Calu3 (cell line): Measurements from ENCODE around the gene AUH. TPM values are rescaled to one million over a fixed set of nuclear protein-coding genes. Genes with fewer than 3 reads are reported as not detected.

Source experiments
- BruUV-seq: library from RNA; stranded (reverse); fragments of 400-500 nt; replicated peaks from 2 replicates; lab custom pipeline; 2021; lab: Mats Ljungman, UMichigan
- CTCF ChIA-PET: fragments of 300-600 bp; sonication (Branson Sonifier 250); formaldehyde crosslinking; loops from one replicate; lab custom pipeline; 2022; ENCODE audit warnings: antibody characterized with exemption; lab: Charles Lee
- DNase-seq: peaks from one replicate; pipeline ENCODE4 v3.0.0; 2022
- H3K27ac Mint-ChIP-seq: one replicate; pipeline ENCODE4 v1.8.0; 2022; ENCODE audit warnings: mixed read lengths; ENCODE audit not compliant: unreplicated experiment
- H3K27me3 Mint-ChIP-seq: one replicate; pipeline ENCODE4 v1.8.0; 2022; ENCODE audit warnings: mixed read lengths; ENCODE audit not compliant: unreplicated experiment
- H3K36me3 Mint-ChIP-seq: one replicate; pipeline ENCODE4 v1.8.0; 2022; ENCODE audit warnings: mild to moderate bottlenecking, moderate library complexity, mixed read lengths; ENCODE audit not compliant: insufficient read depth, unreplicated experiment
- H3K4me1 Mint-ChIP-seq: one replicate; pipeline ENCODE4 v1.8.0; 2022; ENCODE audit warnings: mild to moderate bottlenecking, low read depth, mixed read lengths; ENCODE audit not compliant: unreplicated experiment
- H3K4me3 Mint-ChIP-seq: one replicate; pipeline ENCODE4 v1.8.0; 2022; ENCODE audit warnings: mild to moderate bottlenecking, low read depth, moderate library complexity, mixed read lengths; ENCODE audit not compliant: unreplicated experiment
- H3K9me3 Mint-ChIP-seq: one replicate; pipeline ENCODE4 v1.8.0; 2022; ENCODE audit warnings: low read depth, mixed read lengths; ENCODE audit not compliant: unreplicated experiment
- CTCF ChIP-seq: fragments of 200-600 bp; IDR thresholded peaks from one replicate; pipeline ENCODE4 v1.8.0; 2022; ENCODE audit warnings: antibody characterized with exemption; ENCODE audit not compliant: unreplicated experiment
- intact Hi-C: fragments of 100-400 bp; cut with micrococcal nuclease; formaldehyde crosslinking; loops from one replicate; pipeline ENCODE4 v1.10.0; 2022; ENCODE audit not compliant: unreplicated experiment
- total RNA-seq: library from RNA; stranded (reverse); gene quantifications from 2 replicates; pipeline ENCODE4 v1.2.3, GENCODE V29; 2022

Gene AUH
- total RNA-seq, 1 experiment from 2014 or later = 13.4 TPM

GRCh38 chr9:91208837-91209236 lies 152.9 kb downstream of the AUH start:
- CTCF ChIA-PET = interaction anchor here (1.7 kb wide), 1 partner anchor 11 kb away, joined by 8 read pairs; no protein-coding TSS in a partner anchor
- Mint-ChIP-seq H3K9me3 (no peaks in the 10 kb centered on the region), H3K4me1 (peaks cover 57% of the 10 kb centered on the region), H3K36me3 (no peaks in the 10 kb centered on the region), H3K27ac (no peak overlapping the region), H3K27me3 (no peaks in the 10 kb centered on the region), H3K4me3 (no peak overlapping the region)
- no peak for TF ChIP-seq CTCF
- no TSS peak for BruUV-seq
- intact Hi-C loops = no loop called here
- no peak for DNase-seq

- H3K36me3 Mint-ChIP-seq = no peaks in the 10 kb centered on the region
- peak overlapping the region; percentile 56 for H3K27ac Mint-ChIP-seq
- no peaks in the 10 kb centered on the region for H3K27me3 Mint-ChIP-seq
- no peaks in the 10 kb centered on the region for H3K9me3 Mint-ChIP-seq
- H3K4me3 Mint-ChIP-seq = peak overlapping the region; percentile 47
- CTCF ChIA-PET = interaction anchor here (0.7 to 1.7 kb wide), 2 partner anchors 11 to 225 kb away, joined by 3 to 8 read pairs; no protein-coding TSS in a partner anchor
- no peak for TF ChIP-seq CTCF
- H3K4me1 Mint-ChIP-seq = peaks cover 53% of the 10 kb centered on the region
- no peak for DNase-seq
- BruUV-seq = no TSS peak
- intact Hi-C loops = no loop called here
Measured at GRCh38 chr9:91208419-91208745, 153.3 kb downstream of the AUH start.

GRCh38 chr9:91207729-91208418 lies 153.8 kb downstream of the AUH start:
- Mint-ChIP-seq H3K27me3 (no peaks in the 10 kb centered on the region), H3K4me3 (peak overlapping the region; percentile 47), H3K4me1 (peaks cover 48% of the 10 kb centered on the region), H3K36me3 (no peaks in the 10 kb centered on the region), H3K27ac (peak overlapping the region; percentile 56), H3K9me3 (peaks cover 2% of the 10 kb centered on the region)
- BruUV-seq = no TSS peak
- CTCF ChIA-PET = interaction anchor here (0.6 to 1.7 kb wide), 4 partner anchors 10 to 1735 kb away, joined by 3 to 8 read pairs (median 5); no protein-coding TSS in a partner anchor
- no peak for DNase-seq
- TF ChIP-seq CTCF = no peak
- intact Hi-C loops = no loop called here

- Mint-ChIP-seq H3K9me3 (peaks cover 3% of the 10 kb centered on the region), H3K27ac (no peak overlapping the region), H3K36me3 (no peaks in the 10 kb centered on the region), H3K4me1 (peaks cover 43% of the 10 kb centered on the region), H3K27me3 (no peaks in the 10 kb centered on the region), H3K4me3 (no peak overlapping the region)
- CTCF ChIA-PET = interaction anchor here (0.6 to 1.7 kb wide), 2 partner anchors 10 to 222 kb away, joined by 3 to 8 read pairs; no protein-coding TSS in a partner anchor
- intact Hi-C loops = no loop called here
- BruUV-seq = no TSS peak
- DNase-seq = no peak
- TF ChIP-seq CTCF = no peak
Measured at GRCh38 chr9:91207397-91207728, 154.4 kb downstream of the AUH start.
